Measurements from ENCODE around the gene ZSCAN18.

The ZSCAN18 gene

DNA sequence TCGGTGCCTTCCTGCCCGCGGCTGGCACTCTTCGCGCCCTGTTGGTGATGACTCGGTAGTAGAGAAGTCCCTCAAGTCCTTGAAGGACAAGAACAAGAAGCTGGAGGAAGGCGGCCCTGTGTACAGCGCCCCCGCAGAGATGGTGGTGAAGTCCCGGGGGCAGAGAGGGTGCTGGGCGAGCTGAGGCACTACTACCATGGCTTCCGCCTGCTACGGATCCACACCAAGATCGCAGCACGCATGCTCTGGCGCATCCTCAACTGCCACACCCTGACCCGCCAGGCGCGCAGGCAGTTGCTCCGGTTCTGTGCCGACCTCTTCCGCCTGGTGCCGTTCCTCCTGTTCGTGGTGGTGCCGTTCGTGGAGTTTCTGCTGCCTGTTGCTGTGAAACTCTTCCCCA, 53.1 kb downstream of the ZSCAN18 start:
- no peak for DNase-seq (ENCODE audit: low read depth in 4 of 4, low spot score in 1 of 4)

DNA sequence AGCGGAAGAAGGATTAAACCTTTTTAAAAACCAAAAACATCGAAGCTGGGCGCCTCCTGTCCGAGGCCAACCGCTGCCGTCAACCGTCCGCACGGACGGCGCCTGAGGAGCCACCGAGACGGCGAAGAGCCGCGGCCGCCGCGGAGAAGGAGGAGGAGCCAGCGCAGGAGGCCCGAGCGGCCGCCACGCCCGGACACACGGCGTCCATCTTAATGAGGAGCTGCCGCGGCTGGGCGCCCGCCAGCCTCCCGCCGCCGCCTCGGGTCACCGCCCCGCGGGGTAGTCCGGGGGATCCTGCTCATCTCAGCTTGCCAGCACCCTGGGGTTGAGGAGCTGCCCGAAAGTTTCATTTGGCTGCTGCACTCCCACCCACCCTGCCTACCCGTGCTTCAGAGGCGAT, 53.6 kb downstream of the ZSCAN18 start:
- DNase-seq (ENCODE audit: low read depth in 4 of 4, low spot score in 1 of 4): no peak

DNA sequence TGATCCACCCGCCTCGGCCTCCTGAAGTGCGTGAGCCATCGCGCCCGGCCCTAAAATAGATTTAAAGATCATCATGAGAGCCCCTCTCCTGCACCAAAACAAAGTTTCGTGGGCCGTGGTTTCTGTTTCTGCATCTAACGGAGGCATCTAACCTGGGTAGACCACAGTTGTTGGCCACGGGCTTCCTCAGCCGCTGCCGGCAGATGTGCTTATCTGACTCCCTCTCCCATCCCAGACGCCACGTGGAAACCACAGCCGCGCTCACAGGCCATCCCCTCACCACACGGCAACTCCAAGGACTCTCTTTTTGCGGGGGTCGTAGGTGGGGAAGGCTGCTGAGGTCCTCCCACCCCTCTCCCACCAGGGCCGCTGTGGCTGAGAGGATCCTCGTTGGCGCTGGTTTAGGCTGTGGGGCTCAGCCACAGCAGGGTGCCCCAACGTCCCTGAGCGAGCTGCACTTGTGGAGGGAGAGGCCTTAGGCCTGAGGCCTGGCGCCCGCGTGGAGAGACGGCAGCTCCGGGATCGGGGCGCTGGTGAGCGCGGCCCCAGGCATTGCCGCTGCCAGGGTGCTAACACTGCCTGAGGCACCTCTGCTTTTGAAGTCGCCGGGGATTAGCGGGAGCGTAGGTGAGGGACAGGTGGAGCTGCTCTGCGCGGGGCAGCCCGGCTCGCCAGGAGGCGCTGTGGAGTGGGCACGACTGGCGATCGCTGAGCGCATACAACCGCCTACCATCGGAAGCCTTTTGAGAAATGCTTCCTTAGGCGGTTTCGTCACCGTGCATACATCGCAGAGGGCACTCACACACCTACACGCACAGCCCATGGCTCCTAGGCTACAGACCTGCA, 55.3 kb downstream of the ZSCAN18 start:
- no peak for DNase-seq (ENCODE audit: low read depth in 4 of 4, low spot score in 1 of 4)

DNA sequence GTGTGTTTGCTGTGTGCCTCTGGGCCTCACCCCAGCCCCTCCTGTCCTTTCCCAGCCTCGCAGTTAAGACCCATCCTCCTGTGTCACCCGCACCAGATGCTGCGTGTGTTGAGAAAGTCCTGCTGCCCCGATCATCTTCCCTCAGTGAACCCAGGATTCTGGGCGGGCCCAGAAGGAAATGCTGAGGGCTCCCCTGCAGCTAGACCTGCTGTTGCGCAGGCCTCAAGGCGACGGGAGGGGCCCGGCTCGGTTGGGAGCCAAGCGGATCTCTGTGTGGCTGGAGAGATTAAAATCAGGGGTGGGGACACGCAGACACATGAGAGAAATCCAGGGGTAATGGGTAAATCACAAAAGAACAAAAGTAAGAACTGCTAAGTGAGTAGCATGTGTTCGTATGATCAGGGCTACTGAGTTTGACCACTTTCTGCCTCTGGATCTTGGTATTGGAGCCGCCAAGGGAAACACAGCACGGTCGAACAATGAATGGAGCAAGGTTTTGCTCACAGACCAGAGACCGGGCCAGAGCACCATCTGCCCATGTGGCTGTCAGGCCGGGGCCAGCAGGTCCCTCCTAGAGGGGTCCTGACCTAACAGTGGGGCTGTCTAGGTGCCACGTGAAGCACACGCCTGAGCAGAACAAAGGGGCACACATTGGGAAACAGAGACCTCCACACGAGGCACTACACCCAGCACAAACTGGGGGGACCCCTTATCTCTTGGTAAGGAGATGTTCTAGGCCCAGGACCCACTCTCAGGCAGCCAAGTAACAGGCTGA, 57.1 kb downstream of the ZSCAN18 start:
- DNase-seq (ENCODE audit: low read depth in 4 of 4, low spot score in 1 of 4): no peak

DNA sequence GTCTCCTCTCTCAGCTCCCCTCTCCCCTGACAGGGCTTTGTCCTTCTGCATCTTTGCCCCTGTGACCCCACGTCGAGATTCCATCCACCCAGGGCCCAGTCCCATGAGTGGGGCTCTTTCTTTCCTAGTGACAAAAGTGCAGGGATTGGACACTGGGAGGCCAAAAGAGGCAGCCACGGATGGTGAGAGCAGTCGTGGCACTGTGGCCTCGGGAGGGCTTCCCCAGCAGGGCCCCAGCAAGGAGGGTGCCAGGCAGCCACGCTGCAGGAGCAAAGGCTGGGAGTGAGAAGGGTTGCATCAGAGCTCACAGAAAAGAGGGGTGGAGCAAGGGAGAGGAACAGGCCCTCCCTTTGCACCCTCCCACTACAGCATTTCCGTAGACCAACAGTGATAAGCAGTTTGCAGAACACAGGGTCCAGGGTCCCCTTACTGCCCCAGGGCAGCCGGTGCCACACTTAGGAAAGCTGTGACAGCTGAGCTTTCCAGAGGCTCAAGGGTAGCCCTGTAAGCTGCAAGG, 59.3 kb downstream of the ZSCAN18 start:
- no peak for DNase-seq (ENCODE audit: low read depth in 4 of 4, low spot score in 1 of 4)

DNA sequence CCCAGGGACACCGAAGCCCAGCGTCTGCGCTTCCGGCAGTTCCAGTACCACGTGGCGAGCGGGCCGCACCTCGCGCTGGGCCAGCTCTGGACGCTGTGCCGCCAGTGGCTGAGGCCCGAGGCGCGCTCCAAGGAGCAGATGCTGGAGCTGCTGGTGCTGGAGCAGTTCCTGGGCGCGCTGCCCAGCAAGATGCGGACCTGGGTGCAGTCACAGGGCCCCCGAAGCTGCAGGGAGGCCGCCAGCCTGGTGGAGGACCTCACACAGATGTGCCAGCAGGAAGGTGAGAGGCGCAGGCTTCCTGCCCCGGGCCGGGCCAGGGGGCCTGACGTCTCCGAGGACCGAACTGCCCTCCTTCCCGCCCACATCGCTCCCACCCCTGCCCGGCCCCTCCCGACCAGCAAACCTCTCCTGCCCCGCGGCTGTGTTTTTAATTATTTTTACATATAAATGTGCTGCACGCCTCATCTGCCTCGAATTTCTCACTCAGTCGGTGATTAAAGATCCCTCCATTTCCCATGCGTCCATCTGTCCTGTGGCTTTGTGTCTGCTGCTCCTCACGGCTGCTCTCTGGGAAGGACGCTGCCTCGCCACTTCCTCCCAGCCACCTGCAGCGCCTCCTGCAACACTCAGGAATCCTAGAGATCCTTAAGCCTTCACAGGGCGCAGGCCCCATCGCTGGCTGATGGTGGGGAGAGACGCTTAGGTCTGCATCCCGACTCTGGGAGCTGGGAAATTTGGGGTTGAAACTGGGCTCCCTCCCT, 59.9 kb downstream of the ZSCAN18 start:
- DNase-seq (ENCODE audit: low read depth in 4 of 4, low spot score in 1 of 4): no peak

DNA sequence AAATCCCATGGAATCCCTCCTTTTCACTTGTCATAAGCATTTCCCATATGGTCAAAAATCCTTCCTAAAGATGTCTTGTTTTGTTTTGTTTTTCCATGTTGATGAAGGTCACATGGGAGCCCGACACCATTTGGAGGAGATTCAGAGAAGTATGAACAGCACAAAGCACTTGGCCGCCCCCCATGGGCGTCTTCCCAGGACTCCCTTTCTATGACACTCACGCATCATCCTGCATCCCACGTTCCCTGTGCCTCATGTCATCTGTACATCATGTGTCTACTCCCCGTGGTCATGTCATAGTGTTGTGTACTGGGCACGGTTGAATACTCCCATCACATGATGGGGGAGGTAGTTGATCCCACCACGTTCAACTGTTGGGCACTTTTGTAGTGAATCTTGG, 62.2 kb downstream of the ZSCAN18 start:
- DNase-seq (ENCODE audit: low read depth in 4 of 4, low spot score in 1 of 4): no peak

DNA sequence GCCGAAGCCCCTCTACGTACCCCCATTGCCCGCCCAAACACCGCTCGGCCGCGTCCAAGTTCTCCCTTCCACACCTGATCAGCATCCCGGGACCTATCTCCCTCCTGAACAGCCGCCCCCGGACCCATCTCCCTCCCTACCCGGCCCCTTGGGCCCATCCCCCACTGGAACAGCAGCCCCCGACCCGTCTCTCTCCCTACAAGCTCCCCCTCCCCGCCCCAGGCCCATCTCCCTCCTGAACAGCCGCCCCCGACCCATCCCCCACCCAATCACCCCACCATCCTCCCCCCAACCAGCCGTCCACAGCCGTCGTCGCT, 63.6 kb downstream of the ZSCAN18 start:
- DNase-seq (ENCODE audit: low read depth in 4 of 4, low spot score in 1 of 4): no peak

All from stimulated activated CD4-positive, alpha-beta T cell treated with anti-CD3 and anti-CD28 coated beads, Interleukin-1b, Interleukin-23, amount 100 ng/mL, for 24 hours (primary cell).